Stimulated activated CD8-positive, alpha-beta memory T cell treated with anti-CD3 and anti-CD28 coated beads, Interleukin-4, amount 100 ng/mL, for 48 hours (primary cell): ENCODE data around the gene ABAT.

Experiments used
- DNase-seq: peaks from one replicate; pipeline ENCODE4 v3.0.0-alpha.2; 2020

ABAT gene

GRCh38 chr16:8819411-8820034 lies 145.1 kb downstream of the ABAT start:
- DNase-seq = no peak

DNA sequence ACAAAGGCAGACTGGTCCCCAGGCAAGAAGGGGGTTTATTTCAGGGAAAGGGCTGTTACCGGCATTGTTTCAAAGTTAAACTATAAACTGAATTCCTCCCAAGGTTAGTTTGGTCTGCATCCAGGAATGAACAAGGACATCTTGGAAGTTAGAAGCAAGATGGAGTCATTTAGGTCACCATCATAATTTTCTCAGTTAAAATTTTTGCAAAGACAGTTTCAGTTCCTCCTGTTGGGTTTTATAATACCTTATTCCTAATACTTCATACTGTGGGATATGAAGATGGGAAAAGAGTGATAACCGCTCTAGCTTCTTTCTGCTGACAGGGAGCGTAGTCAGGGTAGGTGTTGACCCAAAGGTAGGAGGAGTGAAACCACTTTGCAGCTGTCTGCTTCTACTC lies 148.0 kb downstream of the ABAT start:
- no peak for DNase-seq

DNA sequence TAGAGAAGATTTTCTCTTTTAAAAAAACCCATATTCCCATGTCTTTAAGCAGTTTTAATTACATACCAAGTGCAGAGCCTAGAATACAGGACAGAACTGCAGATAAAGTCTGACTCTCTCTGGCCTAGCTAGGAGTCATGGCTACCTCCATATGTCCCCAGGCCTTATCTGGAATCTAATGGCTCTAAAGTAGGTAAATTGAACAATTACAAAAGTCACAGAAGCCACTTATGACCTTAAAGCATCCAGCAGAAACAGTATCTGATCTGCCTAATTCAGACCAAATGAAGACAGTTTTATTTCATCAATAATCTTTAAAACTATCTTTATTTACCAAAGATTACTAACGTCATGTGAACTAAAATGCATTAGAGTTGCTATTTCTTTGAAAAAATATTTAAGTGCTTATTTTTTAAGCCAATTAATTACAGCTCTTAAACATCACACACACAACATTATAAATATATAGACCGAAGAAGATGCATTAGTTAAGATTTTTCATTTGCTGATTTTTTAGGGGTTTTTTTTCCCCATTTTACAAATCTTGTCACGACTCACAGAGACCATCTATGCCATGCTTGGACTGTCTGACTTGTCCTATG lies 152.0 kb downstream of the ABAT start:
- no peak for DNase-seq

GRCh38 chr16:8828541-8829165 lies 154.2 kb downstream of the ABAT start:
- no peak for DNase-seq

DNA sequence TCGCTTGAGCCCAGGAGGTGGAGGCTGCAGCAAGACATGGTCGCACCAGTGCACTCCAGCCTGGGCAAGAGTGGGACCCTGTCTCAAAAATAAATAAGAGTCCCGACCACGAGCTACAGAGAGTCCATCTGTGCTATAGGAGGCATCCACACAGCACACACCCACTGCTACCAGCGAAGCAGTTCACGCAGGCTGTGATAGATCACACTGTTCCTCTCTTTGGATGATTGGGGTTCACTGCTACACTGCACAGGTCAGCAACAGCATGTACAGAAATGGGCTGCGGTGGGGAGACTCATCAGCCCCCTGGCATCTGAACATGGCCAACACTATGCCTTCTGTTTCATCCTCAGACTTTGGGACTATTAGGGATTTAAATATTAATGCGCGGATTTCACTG lies 157.0 kb downstream of the ABAT start:
- DNase-seq = no peak

DNA sequence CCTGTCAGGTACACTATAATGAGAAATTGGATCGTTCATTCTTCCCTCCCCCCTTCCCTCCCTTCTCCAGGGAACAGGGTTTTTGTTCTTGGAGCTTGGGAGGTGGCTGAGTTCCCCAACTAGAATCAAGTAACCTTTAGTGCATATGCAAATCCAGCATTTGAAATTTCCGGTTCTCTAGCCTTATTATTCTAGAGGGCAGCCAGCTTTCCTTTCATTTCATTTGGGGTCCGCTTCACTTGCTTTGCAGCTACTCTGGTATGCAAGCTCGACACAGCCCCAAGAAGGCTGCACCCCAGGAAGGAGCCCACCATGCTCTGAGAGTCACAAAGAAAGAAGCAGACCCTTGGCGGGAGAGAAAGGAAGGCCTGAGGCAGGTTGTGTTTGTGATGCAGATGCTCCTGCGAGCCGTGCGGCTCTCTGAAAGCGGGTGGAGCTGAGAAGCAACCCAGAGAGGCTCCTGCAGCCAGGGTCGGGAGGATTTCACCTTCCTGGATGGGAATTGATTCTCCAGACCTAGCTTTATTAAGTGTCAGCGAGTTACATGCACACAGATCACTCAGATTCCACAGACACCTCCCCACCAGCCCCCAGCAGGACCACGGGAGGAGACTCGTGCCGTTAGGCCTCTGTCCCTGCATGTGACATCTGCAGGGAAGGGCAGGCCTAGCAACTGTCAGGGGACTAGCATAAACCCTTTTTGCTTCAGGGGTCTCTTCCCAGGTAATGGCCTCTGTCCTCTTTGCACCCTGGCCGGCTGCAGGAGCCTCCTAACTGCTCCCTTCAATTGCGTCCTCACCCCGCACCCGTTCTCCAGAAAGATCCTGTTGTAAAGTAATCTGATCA lies 157.7 kb downstream of the ABAT start:
- no peak for DNase-seq

GRCh38 chr16:8832717-8833105 lies 158.3 kb downstream of the ABAT start:
- no peak for DNase-seq
